ENCODE measurements around the gene SLC46A1. TPM values are rescaled to one million over a fixed set of nuclear protein-coding genes. Genes with fewer than 3 reads are reported as not detected.

SLC46A1 gene
- total and polyA plus RNA-seq, 2 of the 13 experiments (the other 11 are each of a cell fraction or from before 2014, with no cell fraction given) = 19.6 to 22.6 TPM

DNA sequence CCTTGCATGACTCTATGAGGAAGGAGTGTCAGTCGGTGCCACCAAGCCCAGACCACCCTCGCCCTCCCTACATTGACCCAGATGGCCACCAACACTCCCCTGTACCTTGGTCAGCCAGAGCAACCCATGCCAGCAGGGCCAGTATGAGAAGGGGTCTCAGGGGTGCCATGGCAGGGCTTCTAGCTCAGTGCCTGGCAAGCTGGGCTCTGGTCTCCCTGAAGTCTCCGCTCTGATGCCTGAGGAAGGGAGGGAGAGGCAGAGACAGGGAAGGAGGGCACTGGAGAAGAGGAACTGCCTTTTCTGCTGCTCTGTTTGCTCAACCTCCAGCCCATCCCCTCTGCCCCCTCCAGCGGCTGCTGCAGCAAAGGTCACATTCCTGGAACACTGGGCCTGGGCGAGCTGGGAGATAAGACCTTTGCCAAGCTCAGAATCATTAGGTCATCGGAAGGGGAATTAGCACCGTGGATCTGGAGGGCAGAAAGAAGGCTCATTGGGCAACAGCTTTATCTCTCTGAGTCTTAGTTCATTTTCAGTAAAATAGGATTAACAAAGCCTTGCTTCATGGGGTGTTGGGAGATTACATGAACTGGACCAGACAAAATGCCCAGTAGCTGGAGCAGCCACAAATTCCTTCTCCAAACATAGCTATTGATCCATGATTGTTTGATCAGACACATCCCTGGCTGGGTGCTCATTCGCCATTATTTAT, 35.8 kb downstream of the SLC46A1 start, which contains the start of gene VTN (continued):
- TF ChIP-seq ZNF251 (CRISPR knock-in tag; IDR thresholded peaks at IDR 0.05) (peak; percentile 54; the same call in 1 of the 2 replicates), ZNF644 (CRISPR knock-in tag; IDR thresholded peaks at IDR 0.05; ENCODE audit: low read depth) (peak; percentile 76), HMG20A (CRISPR knock-in tag; IDR thresholded peaks at IDR 0.05; ENCODE audit: borderline replicate concordance) (peak; percentile 85), KDM2A (CRISPR knock-in tag; IDR thresholded peaks at IDR 0.05; ENCODE audit: borderline replicate concordance, low read depth) (peak; percentile 79), ZSCAN29 (CRISPR knock-in tag; conservative IDR thresholded peaks at IDR 0.05) (peak; percentile 83; the same call in 1 of the 2 replicates), FOXO1 (CRISPR knock-in tag; IDR thresholded peaks at IDR 0.05) (peak; percentile 75), DNMT3B (CRISPR knock-in tag; conservative IDR thresholded peaks at IDR 0.05) (0 out of 2 replicates have a peak, but pooled peaks have one; percentile 34), RXRA (CRISPR knock-in tag; IDR thresholded peaks at IDR 0.05) (peak; percentile 97), PHF8 (CRISPR knock-in tag; IDR thresholded peaks at IDR 0.05) (no peak; the same call in none of the 2 replicates), MAFF (IDR thresholded peaks at IDR 0.05; ENCODE audit: low read depth, low read length) (no peak), KDM5B (CRISPR knock-in tag; IDR thresholded peaks at IDR 0.05; ENCODE audit: borderline replicate concordance) (peak; percentile 84; the same call in 1 of the 2 replicates), NFKBIZ (CRISPR knock-in tag; IDR thresholded peaks at IDR 0.05) (peak; percentile 86; the same call in 1 of the 2 replicates), FOXM1 (CRISPR knock-in tag; IDR thresholded peaks at IDR 0.05) (no peak), TOPORS (CRISPR knock-in tag; IDR thresholded peaks at IDR 0.05) (0 out of 2 replicates have a peak, but pooled peaks have one; percentile 32), PLRG1 (conservative IDR thresholded peaks at IDR 0.05) (no peak), EZH2 (conservative IDR thresholded peaks at IDR 0.05; ENCODE audit: low read depth, low read length) (no peak), ZNF331 (CRISPR knock-in tag; IDR thresholded peaks at IDR 0.05) (no peak)
- TF ChIP-seq, protein P1, sequence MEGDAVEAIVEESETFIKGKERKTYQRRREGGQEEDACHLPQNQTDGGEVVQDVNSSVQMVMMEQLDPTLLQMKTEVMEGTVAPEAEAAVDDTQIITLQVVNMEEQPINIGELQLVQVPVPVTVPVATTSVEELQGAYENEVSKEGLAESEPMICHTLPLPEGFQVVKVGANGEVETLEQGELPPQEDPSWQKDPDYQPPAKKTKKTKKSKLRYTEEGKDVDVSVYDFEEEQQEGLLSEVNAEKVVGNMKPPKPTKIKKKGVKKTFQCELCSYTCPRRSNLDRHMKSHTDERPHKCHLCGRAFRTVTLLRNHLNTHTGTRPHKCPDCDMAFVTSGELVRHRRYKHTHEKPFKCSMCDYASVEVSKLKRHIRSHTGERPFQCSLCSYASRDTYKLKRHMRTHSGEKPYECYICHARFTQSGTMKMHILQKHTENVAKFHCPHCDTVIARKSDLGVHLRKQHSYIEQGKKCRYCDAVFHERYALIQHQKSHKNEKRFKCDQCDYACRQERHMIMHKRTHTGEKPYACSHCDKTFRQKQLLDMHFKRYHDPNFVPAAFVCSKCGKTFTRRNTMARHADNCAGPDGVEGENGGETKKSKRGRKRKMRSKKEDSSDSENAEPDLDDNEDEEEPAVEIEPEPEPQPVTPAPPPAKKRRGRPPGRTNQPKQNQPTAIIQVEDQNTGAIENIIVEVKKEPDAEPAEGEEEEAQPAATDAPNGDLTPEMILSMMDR (CRISPR knock-in tag; IDR thresholded peaks at IDR 0.05) = peak; percentile 33
- TF ChIP-seq, protein P2, sequence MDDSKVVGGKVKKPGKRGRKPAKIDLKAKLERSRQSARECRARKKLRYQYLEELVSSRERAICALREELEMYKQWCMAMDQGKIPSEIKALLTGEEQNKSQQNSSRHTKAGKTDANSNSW (CRISPR knock-in tag; IDR thresholded peaks at IDR 0.05; ENCODE audit: borderline replicate concordance) = no peak
- TF ChIP-seq, protein P3, sequence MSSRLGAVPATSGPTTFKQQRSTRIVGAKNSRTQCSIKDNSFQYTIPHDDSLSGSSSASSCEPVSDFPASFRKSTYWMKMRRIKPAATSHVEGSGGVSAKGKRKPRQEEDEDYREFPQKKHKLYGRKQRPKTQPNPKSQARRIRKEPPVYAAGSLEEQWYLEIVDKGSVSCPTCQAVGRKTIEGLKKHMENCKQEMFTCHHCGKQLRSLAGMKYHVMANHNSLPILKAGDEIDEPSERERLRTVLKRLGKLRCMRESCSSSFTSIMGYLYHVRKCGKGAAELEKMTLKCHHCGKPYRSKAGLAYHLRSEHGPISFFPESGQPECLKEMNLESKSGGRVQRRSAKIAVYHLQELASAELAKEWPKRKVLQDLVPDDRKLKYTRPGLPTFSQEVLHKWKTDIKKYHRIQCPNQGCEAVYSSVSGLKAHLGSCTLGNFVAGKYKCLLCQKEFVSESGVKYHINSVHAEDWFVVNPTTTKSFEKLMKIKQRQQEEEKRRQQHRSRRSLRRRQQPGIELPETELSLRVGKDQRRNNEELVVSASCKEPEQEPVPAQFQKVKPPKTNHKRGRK (CRISPR knock-in tag; IDR thresholded peaks at IDR 0.05) = no peak
- TF ChIP-seq, protein P4, sequence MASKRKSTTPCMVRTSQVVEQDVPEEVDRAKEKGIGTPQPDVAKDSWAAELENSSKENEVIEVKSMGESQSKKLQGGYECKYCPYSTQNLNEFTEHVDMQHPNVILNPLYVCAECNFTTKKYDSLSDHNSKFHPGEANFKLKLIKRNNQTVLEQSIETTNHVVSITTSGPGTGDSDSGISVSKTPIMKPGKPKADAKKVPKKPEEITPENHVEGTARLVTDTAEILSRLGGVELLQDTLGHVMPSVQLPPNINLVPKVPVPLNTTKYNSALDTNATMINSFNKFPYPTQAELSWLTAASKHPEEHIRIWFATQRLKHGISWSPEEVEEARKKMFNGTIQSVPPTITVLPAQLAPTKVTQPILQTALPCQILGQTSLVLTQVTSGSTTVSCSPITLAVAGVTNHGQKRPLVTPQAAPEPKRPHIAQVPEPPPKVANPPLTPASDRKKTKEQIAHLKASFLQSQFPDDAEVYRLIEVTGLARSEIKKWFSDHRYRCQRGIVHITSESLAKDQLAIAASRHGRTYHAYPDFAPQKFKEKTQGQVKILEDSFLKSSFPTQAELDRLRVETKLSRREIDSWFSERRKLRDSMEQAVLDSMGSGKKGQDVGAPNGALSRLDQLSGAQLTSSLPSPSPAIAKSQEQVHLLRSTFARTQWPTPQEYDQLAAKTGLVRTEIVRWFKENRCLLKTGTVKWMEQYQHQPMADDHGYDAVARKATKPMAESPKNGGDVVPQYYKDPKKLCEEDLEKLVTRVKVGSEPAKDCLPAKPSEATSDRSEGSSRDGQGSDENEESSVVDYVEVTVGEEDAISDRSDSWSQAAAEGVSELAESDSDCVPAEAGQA (IDR thresholded peaks at IDR 0.05; ENCODE audit: low read depth) = peak; percentile 61; the same call in 1 of the 2 replicates
- TF ChIP-seq, protein P4 (CRISPR knock-in tag; IDR thresholded peaks at IDR 0.05; ENCODE audit: borderline replicate concordance) = no peak
